ENCODE data around the gene CPNE2. TPM values are rescaled to one million over a fixed set of nuclear protein-coding genes. Genes with fewer than 3 reads are reported as not detected.

The CPNE2 gene
- total and polyA plus RNA-seq, 4 donors = 38.1 to 76.3 (median 52.2) TPM

DNA sequence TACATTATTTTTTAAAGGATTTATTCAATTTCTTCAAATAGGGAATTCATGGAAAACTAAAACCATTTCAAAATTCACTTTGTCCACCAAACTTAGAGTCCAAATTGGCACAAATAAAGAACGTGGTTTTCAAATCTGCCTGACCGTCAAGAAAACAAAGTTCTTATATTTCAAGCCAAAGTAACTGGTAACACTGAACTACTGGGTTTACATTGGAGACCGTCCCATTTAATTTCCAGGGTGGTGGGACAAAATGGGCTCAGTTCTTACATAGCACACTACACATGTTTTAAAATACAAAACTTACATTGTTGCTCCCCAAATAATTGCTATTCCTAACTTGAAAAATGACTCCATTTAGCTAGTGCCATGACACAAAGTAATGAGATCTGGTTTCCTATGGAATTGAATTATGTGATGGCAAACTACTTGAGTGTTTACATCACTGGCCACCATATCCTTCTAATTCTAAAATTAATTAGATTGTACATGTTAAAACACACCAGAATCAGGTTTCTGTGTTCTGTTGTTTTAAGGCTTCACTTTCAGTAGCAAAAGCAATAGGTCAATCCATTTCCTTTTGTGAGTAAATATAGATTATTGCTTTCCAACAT lies 86.9 kb downstream of the CPNE2 start:
- Histone ChIP-seq H3K4me1 (ENCODE audit: control insufficient read depth in 5 of 5, insufficient read depth in 5 of 5, low read length in 5 of 5) (peaks cover 0 to 21% (median 8%) of the 10 kb centered on the region in 5 donors), H3K9ac (ENCODE audit: insufficient read depth in 1 of 2, low read length in 2 of 2) (peak overlapping the region in 1 of 2 donors; percentile 42), H3K9me3 (ENCODE audit: control insufficient read depth in 4 of 4, insufficient read depth in 3 of 4, low read length in 3 of 4) (no peaks in the 10 kb centered on the region), H3K36me3 (ENCODE audit: control insufficient read depth in 4 of 4, insufficient read depth in 4 of 4, low read length in 4 of 4) (peaks cover 0 to 2% (median 0%) of the 10 kb centered on the region in 4 donors), H3K27me3 (ENCODE audit: control insufficient read depth in 3 of 3, insufficient read depth in 3 of 3, low read length in 2 of 3) (no peaks in the 10 kb centered on the region), H3K4me3 (no peak overlapping the region), H3K27ac (ENCODE audit: low read depth in 1 of 2, low read length in 1 of 2) (no peak overlapping the region)
- ATAC-seq (ENCODE audit: insufficient read depth, low FRiP score) (no peak), DNase-seq (no peak)
- 68 to 74% methylated on average over 3 of the region's 3 CpGs for WGBS, 2 donors
- TF ChIP-seq CTCF (IDR thresholded peaks at IDR 0.05; ENCODE audit: control extremely low read depth, extremely low read depth) = no peak

DNA sequence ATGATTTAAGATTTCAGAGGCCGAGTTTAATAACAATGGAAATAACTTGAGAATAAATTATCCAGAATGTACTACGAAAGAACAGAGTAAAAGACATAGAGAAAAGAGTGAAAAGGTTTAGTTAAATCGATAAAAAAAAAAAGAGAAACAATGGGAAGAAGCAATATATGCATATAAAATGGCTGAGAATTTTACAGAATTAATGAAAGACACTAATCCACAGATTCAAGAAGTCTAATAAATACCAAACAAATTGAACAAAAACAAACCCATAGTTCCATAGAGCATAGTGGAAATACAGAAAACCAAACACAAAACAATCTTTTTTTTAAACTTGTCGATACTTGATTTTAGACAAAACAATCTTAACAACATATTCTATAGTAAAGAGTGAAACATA lies 91.7 kb downstream of the CPNE2 start:
- no peak overlapping the region for H3K27ac ChIP-seq (ENCODE audit: low read depth in 1 of 2, low read length in 1 of 2)
- peaks cover 0 to 8% (median 0%) of the 10 kb centered on the region in 4 donors for H3K36me3 ChIP-seq (ENCODE audit: control insufficient read depth in 4 of 4, insufficient read depth in 4 of 4, low read length in 4 of 4)
- H3K4me3 ChIP-seq = no peak overlapping the region
- H3K9ac ChIP-seq (ENCODE audit: insufficient read depth in 1 of 2, low read length in 2 of 2) = peak overlapping the region in 1 of 2 donors; percentile 75
- WGBS, 2 donors = 96% methylated on average over 4 of the region's 4 CpGs
- no peaks in the 10 kb centered on the region for H3K9me3 ChIP-seq (ENCODE audit: control insufficient read depth in 4 of 4, insufficient read depth in 3 of 4, low read length in 3 of 4)
- H3K27me3 ChIP-seq (ENCODE audit: control insufficient read depth in 3 of 3, insufficient read depth in 3 of 3, low read length in 2 of 3) = no peaks in the 10 kb centered on the region
- DNase-seq (no peak), ATAC-seq (ENCODE audit: insufficient read depth, low FRiP score) (no peak)
- no peak for TF ChIP-seq CTCF (IDR thresholded peaks at IDR 0.05; ENCODE audit: control extremely low read depth, extremely low read depth)
- H3K4me1 ChIP-seq (ENCODE audit: control insufficient read depth in 5 of 5, insufficient read depth in 5 of 5, low read length in 5 of 5) = peaks cover 2 to 24% (median 13%) of the 10 kb centered on the region in 5 donors

DNA sequence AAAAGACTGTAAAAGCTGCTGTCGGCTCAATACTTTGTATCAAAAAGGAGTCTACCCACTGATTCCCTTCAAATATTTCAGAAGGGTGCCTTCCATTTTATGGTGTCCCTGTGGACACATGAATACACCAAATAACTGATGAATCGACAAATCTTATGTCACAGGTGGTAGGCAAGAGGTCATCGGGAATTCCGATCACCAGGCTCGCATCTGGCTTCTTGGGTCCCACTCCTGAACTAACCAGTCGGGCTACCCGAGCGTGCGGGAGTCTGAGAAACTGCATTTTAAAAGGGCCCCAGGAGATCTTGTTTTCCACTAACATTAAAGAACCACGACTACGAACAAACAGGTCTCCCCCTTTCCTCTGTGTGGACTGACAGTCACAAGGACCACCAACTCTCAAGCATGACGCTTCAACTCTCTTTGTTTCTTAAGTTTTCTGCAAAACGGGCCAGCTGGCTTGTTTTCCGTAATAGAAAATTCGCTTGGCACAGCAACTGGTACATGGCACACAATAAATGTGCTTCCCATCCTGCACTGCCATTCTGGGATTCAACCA lies 92.6 kb downstream of the CPNE2 start:
- peak overlapping the region; percentile 94 to 96 for H3K27ac ChIP-seq (ENCODE audit: low read depth in 1 of 2, low read length in 1 of 2)
- TF ChIP-seq CTCF (IDR thresholded peaks at IDR 0.05; ENCODE audit: control extremely low read depth, extremely low read depth) = no peak
- DNase-seq (no peak), ATAC-seq (ENCODE audit: insufficient read depth, low FRiP score) (no peak)
- H3K27me3 ChIP-seq (ENCODE audit: control insufficient read depth in 3 of 3, insufficient read depth in 3 of 3, low read length in 2 of 3) = no peaks in the 10 kb centered on the region
- peaks cover 0 to 8% (median 1%) of the 10 kb centered on the region in 4 donors for H3K36me3 ChIP-seq (ENCODE audit: control insufficient read depth in 4 of 4, insufficient read depth in 4 of 4, low read length in 4 of 4)
- no peaks in the 10 kb centered on the region for H3K9me3 ChIP-seq (ENCODE audit: control insufficient read depth in 4 of 4, insufficient read depth in 3 of 4, low read length in 3 of 4)
- H3K4me1 ChIP-seq (ENCODE audit: control insufficient read depth in 5 of 5, insufficient read depth in 5 of 5, low read length in 5 of 5) = peaks cover 4 to 19% (median 10%) of the 10 kb centered on the region in 5 donors
- WGBS, 2 donors = 23 to 29% methylated on average over 15 of the region's 15 CpGs
- peak overlapping the region; percentile 98 for H3K4me3 ChIP-seq
- peak overlapping the region; percentile 74 to 75 for H3K9ac ChIP-seq (ENCODE audit: insufficient read depth in 1 of 2, low read length in 2 of 2)
